Peyer's patch (tissue), 4 donors: Measurements from ENCODE around the gene PKP2. TPM values are rescaled to one million over a fixed set of nuclear protein-coding genes. Genes with fewer than 3 reads are reported as not detected.

ENCODE experiments used
- DNase-seq, 3 donors: peaks; one replicate each; pipeline ENCODE4 v3.0.0-alpha.2; 2017 to 2019
- H3K27ac ChIP-seq, 4 donors: fragments of 200-600 bp; sonication (generic); one replicate each; pipeline ENCODE4 v1.5.1; 2016 to 2019
- H3K27me3 ChIP-seq, 2 donors: fragments of 200-600 bp; sonication (generic); one replicate each; pipeline ENCODE4 v1.5.1; 2019
- H3K36me3 ChIP-seq, 3 donors: fragments of 200-600 bp; sonication (generic); one replicate each; pipeline ENCODE4 v1.5.1; 2016 to 2019
- H3K4me1 ChIP-seq, 4 donors: fragments of 200-600 bp; sonication (generic); one replicate each; pipeline ENCODE4 v1.5.1; 2016 to 2019
- H3K4me3 ChIP-seq, 4 donors: fragments of 200-600 bp; sonication (generic); 1 replicate in 3 of 4; 2 replicates in 1 of 4; pipeline ENCODE4 v1.5.1; 2016 to 2019; ENCODE audit warnings: mild to moderate bottlenecking in 1 of 4
- H3K9me3 ChIP-seq, 4 donors: fragments of 200-600 bp; sonication (generic); one replicate each; pipeline ENCODE4 v1.5.1; 2016 to 2019; ENCODE audit warnings: mild to moderate bottlenecking in 1 of 4
- CTCF ChIP-seq, 6 experiments: fragments of 450-650 bp in 4 of 6; fragments of 200-600 bp in 2 of 6; sonication (generic) in 1 of 6; IDR thresholded peaks; one replicate each; pipeline ENCODE4 v1.5.1; 2017 to 2019; ENCODE audit warnings: antibody characterized with exemption in 6 of 6, mild to moderate bottlenecking in 3 of 6, moderate library complexity in 1 of 6
- POLR2A ChIP-seq, 2 donors: fragments of 450-650 bp; IDR thresholded peaks; one replicate each; pipeline ENCODE4 v1.5.1; 2017; ENCODE audit warnings: antibody characterized with exemption in 2 of 2, mild to moderate bottlenecking in 2 of 2, moderate library complexity in 2 of 2
- total RNA-seq, 4 donors: library from RNA; depleted of rRNA; stranded (reverse); fragments of >200 nt; gene quantifications; one replicate each; pipeline ENCODE4 v1.1.0, GENCODE V29; 2016

PKP2 gene
- total RNA-seq, 4 donors from 2014 or later: 42.9 to 103 (median 64.8) TPM

- H3K4me1 ChIP-seq: no peaks in the 10 kb centered on the region
- peak overlapping the region in 2 of 4 donors; percentile 41 to 59 for H3K27ac ChIP-seq
- no peaks in the 10 kb centered on the region for H3K9me3 ChIP-seq
- no peaks in the 10 kb centered on the region for H3K36me3 ChIP-seq
- no peak for TF ChIP-seq CTCF (IDR thresholded peaks at IDR 0.05)
- no peak for TF ChIP-seq POLR2A (IDR thresholded peaks at IDR 0.05)
- DNase-seq: no peak
- no peak overlapping the region for H3K4me3 ChIP-seq
- H3K27me3 ChIP-seq: no peaks in the 10 kb centered on the region
Observed at GRCh38 chr12:32907166-32907565, 10.6 kb upstream of the PKP2 start.

- Histone ChIP-seq H3K4me1 (no peaks in the 10 kb centered on the region), H3K9me3 (no peaks in the 10 kb centered on the region), H3K27me3 (no peaks in the 10 kb centered on the region), H3K36me3 (no peaks in the 10 kb centered on the region), H3K27ac (peak overlapping the region in 2 of 4 donors; percentile 41 to 59), H3K4me3 (no peak overlapping the region)
- TF ChIP-seq CTCF (IDR thresholded peaks at IDR 0.05) (no peak), POLR2A (IDR thresholded peaks at IDR 0.05) (no peak)
- DNase-seq: peak in 1 of 3 donors; percentile 69
Observed at GRCh38 chr12:32906399-32907165, 10.0 kb upstream of the PKP2 start.

- no peak overlapping the region for H3K4me3 ChIP-seq
- no peaks in the 10 kb centered on the region for H3K27me3 ChIP-seq
- TF ChIP-seq POLR2A (IDR thresholded peaks at IDR 0.05): no peak
- TF ChIP-seq CTCF (IDR thresholded peaks at IDR 0.05): no peak
- no peak for DNase-seq
- peaks cover 0 to 11% (median 0%) of the 10 kb centered on the region in 4 donors for H3K4me1 ChIP-seq
- H3K36me3 ChIP-seq: no peaks in the 10 kb centered on the region
- no peaks in the 10 kb centered on the region for H3K9me3 ChIP-seq
- H3K27ac ChIP-seq: no peak overlapping the region
Observed at GRCh38 chr12:32903763-32904162, 7.2 kb upstream of the PKP2 start.

- Histone ChIP-seq H3K27me3 (no peaks in the 10 kb centered on the region), H3K36me3 (no peaks in the 10 kb centered on the region), H3K4me1 (peaks cover 0 to 15% (median 0%) of the 10 kb centered on the region in 4 donors), H3K4me3 (no peak overlapping the region), H3K9me3 (no peaks in the 10 kb centered on the region), H3K27ac (no peak overlapping the region)
- no peak for TF ChIP-seq CTCF (IDR thresholded peaks at IDR 0.05)
- no peak for TF ChIP-seq POLR2A (IDR thresholded peaks at IDR 0.05)
- DNase-seq: no peak
Observed at GRCh38 chr12:32903318-32903717, 6.7 kb upstream of the PKP2 start.

- no peak overlapping the region for H3K4me3 ChIP-seq
- no peak overlapping the region for H3K27ac ChIP-seq
Observed at GRCh38 chr12:32902287-32902997, 5.9 kb upstream of the PKP2 start.

More at GRCh38 chr12:32902287-32902997, 5.9 kb upstream of the PKP2 start:
- Histone ChIP-seq H3K27me3 (no peaks in the 10 kb centered on the region), H3K9me3 (no peaks in the 10 kb centered on the region), H3K36me3 (no peaks in the 10 kb centered on the region), H3K4me1 (peaks cover 0 to 20% (median 0%) of the 10 kb centered on the region in 4 donors)
- DNase-seq: no peak
- TF ChIP-seq CTCF (IDR thresholded peaks at IDR 0.05) (no peak), POLR2A (IDR thresholded peaks at IDR 0.05) (no peak)
